ENCODE results near the gene PSMD1.

DNA sequence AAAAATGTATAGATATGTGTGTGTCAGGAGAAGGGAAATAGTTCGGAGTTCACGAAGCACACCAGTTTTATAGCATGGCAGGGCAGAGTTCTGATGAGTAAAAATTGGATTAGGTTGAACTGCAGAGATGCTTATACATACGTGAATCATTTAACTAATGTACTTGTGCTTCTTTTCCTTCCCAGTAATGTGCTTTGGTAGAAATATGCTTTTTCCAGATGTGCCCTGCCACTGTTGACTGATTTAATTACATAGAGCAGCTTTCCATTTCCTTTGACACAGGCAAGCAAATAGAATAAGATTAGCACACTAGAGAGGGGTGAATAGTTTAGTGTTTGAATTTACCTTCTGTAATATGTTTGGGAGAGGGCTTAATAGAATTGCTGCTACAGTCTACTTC, 112.8 kb downstream of the PSMD1 start:
- TF ChIP-seq, protein P1, sequence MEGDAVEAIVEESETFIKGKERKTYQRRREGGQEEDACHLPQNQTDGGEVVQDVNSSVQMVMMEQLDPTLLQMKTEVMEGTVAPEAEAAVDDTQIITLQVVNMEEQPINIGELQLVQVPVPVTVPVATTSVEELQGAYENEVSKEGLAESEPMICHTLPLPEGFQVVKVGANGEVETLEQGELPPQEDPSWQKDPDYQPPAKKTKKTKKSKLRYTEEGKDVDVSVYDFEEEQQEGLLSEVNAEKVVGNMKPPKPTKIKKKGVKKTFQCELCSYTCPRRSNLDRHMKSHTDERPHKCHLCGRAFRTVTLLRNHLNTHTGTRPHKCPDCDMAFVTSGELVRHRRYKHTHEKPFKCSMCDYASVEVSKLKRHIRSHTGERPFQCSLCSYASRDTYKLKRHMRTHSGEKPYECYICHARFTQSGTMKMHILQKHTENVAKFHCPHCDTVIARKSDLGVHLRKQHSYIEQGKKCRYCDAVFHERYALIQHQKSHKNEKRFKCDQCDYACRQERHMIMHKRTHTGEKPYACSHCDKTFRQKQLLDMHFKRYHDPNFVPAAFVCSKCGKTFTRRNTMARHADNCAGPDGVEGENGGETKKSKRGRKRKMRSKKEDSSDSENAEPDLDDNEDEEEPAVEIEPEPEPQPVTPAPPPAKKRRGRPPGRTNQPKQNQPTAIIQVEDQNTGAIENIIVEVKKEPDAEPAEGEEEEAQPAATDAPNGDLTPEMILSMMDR (IDR thresholded peaks at IDR 0.05; ENCODE audit: borderline replicate concordance, extremely low read depth, low read length, poor library complexity, severe bottlenecking) = no peak
- no peak for TF ChIP-seq EZH2 (IDR thresholded peaks at IDR 0.05; ENCODE audit: borderline replicate concordance, low read depth, low read length, severe bottlenecking)

Measured in DND-41 (cell line).